HepG2 (cell line): ENCODE data around the gene YY1. TPM values are rescaled to one million over a fixed set of nuclear protein-coding genes. Genes with fewer than 3 reads are reported as not detected.

Experiments used
- ADNP ChIP-seq: sonication (generic); formaldehyde crosslinking; IDR thresholded peaks from 2 replicates; pipeline ENCODE4 v1.4.0; 2020; ENCODE audit warnings: missing genetic modification reagents
- ATAD3A ChIP-seq: sonication (generic); formaldehyde crosslinking; IDR thresholded peaks from 2 replicates; pipeline ENCODE4 v1.4.0; 2020; ENCODE audit warnings: missing genetic modification reagents
- ESRRA ChIP-seq: sonication (generic); formaldehyde crosslinking; IDR thresholded peaks from 2 replicates; pipeline ENCODE4 v1.5.1; 2020; ENCODE audit warnings: mild to moderate bottlenecking, low read depth, missing genetic modification reagents
- FOSL1 ChIP-seq: sonication (generic); formaldehyde crosslinking; IDR thresholded peaks from 2 replicates; pipeline ENCODE4 v1.9.0; 2021; ENCODE audit warnings: missing genetic modification reagents, borderline replicate concordance
- HNF4G ChIP-seq, 2 experiments: sonication (generic) in 1 of 2; formaldehyde crosslinking in 1 of 2; IDR thresholded peaks; 2 replicates each; pipeline versions ENCODE4 v1.4.0 to v1.6.1; 2011 to 2020; ENCODE audit warnings: borderline replicate concordance in 2 of 2, low read depth in 2 of 2, mild to moderate bottlenecking in 2 of 2, low read length in 1 of 2, missing genetic modification reagents in 1 of 2, moderate library complexity in 1 of 2
- IKZF1 ChIP-seq: fragments of 450-650 bp; IDR thresholded peaks from 2 replicates; pipeline ENCODE4 v1.7.1; 2016
- IRF2 ChIP-seq: IDR thresholded peaks from 2 replicates; pipeline ENCODE4 v1.6.1; 2018; ENCODE audit warnings: missing genetic modification reagents, missing compliant biosample characterization
- KLF9 ChIP-seq: IDR thresholded peaks from 2 replicates; pipeline ENCODE4 v1.6.1; 2016; ENCODE audit warnings: low read depth
- KMT2B ChIP-seq: IDR thresholded peaks from 2 replicates; pipeline ENCODE4 v1.6.1; 2016; ENCODE audit warnings: missing genetic modification reagents, missing compliant biosample characterization
- MAFG ChIP-seq: sonication (generic); formaldehyde crosslinking; IDR thresholded peaks from 2 replicates; pipeline ENCODE4 v1.5.1; 2020; ENCODE audit warnings: mild to moderate bottlenecking, missing genetic modification reagents
- MATR3 ChIP-seq: sonication (generic); formaldehyde crosslinking; IDR thresholded peaks from 2 replicates; pipeline ENCODE4 v1.4.0; 2020; ENCODE audit warnings: missing genetic modification reagents
- MXI1 ChIP-seq: IDR thresholded peaks from 3 replicates; pipeline ENCODE4 v1.6.1; 2012; ENCODE audit warnings: low read depth, low read length, inconsistent platforms, borderline replicate concordance
- NCOR1 ChIP-seq: fragments of 200-600 bp; sonication (generic); IDR thresholded peaks from 2 replicates; pipeline ENCODE4 v1.7.0; 2017; ENCODE audit warnings: antibody characterized with exemption, low read length, borderline replicate concordance
- RFXAP ChIP-seq: sonication (generic); formaldehyde crosslinking; IDR thresholded peaks from 2 replicates; pipeline ENCODE4 v1.4.0; 2020; ENCODE audit warnings: missing genetic modification reagents, borderline replicate concordance
- SALL2 ChIP-seq: sonication (generic); formaldehyde crosslinking; IDR thresholded peaks from 2 replicates; pipeline ENCODE4 v1.8.1; 2023; ENCODE audit warnings: mild to moderate bottlenecking, missing genetic modification reagents, inconsistent platforms
- SNRNP70 ChIP-seq: fragments of 200-400 bp; formaldehyde crosslinking; IDR thresholded peaks from 2 replicates; pipeline ENCODE4 v1.6.1; 2017; ENCODE audit warnings: mild to moderate bottlenecking, low read depth, low read length, moderate library complexity
- ZFP37 ChIP-seq: sonication (generic); formaldehyde crosslinking; IDR thresholded peaks from 2 replicates; pipeline ENCODE4 v1.4.0; 2020; ENCODE audit warnings: missing genetic modification reagents, borderline replicate concordance
- ZNF12 ChIP-seq: sonication (generic); formaldehyde crosslinking; IDR thresholded peaks from 2 replicates; pipeline ENCODE4 v1.5.0; 2020; ENCODE audit warnings: missing genetic modification reagents
- ZNF326 ChIP-seq: sonication (generic); formaldehyde crosslinking; IDR thresholded peaks from 2 replicates; pipeline ENCODE4 v1.4.0; 2020; ENCODE audit warnings: missing genetic modification reagents, borderline replicate concordance
- ZNF678 ChIP-seq: sonication (generic); formaldehyde crosslinking; IDR thresholded peaks from 2 replicates; pipeline ENCODE4 v1.4.0; 2020; ENCODE audit warnings: mild to moderate bottlenecking, missing genetic modification reagents
- ZNF839 ChIP-seq: sonication (generic); formaldehyde crosslinking; IDR thresholded peaks from 2 replicates; pipeline ENCODE4 v1.4.0; 2020; ENCODE audit warnings: missing genetic modification reagents, mild to moderate bottlenecking, borderline replicate concordance
- ZSCAN25 ChIP-seq: sonication (generic); formaldehyde crosslinking; IDR thresholded peaks from 2 replicates; pipeline ENCODE4 v1.8.0; 2022; ENCODE audit warnings: mild to moderate bottlenecking, missing genetic modification reagents
- polyA plus RNA-seq, 8 experiments: library from polyadenylated mRNA; depleted of rRNA in 3 of 8; stranded (reverse) in 7 of 8; unstranded in 1 of 8; fragments of >200 nt; fragmentation: Illumina TruSeq in 4 of 8; extraction: Trizol in 4 of 8; gene quantifications; 2 replicates each; pipeline versions ENCODE4 v1.2.1 to v1.2.3, GENCODE V29; 2011 to 2016; ENCODE audit warnings: low read depth in 4 of 8, missing spikeins in 1 of 8, mixed read lengths in 1 of 8; ENCODE audit not compliant: insufficient read depth in 1 of 8
- total RNA-seq, 5 experiments: library from RNA; depleted of rRNA; stranded (reverse); fragments of >200 nt; fragmentation: Illumina TruSeq; extraction: Trizol; gene quantifications; 2 replicates each; pipeline ENCODE4 v1.2.3, GENCODE V29; 2016; ENCODE audit warnings: low read depth in 1 of 5
- TF ChIP-seq, protein P1 (sequence below): sonication (generic); formaldehyde crosslinking; IDR thresholded peaks from 2 replicates; pipeline ENCODE4 v1.5.0; 2020; ENCODE audit warnings: missing genetic modification reagents
- TF ChIP-seq, protein P2 (sequence below): IDR thresholded peaks from 2 replicates; pipeline ENCODE4 v1.6.1; 2012; ENCODE audit warnings: low read depth, low read length, improper control_type of control experiment

The YY1 gene
- total and polyA plus RNA-seq, 2 of the 13 experiments (the other 11 are each of a cell fraction or from before 2014, with no cell fraction given) = 29.4 to 68.1 TPM

GRCh38 chr14:100221533-100222223, 17.3 kb upstream of the YY1 start (continued):
- TF ChIP-seq, protein P1, sequence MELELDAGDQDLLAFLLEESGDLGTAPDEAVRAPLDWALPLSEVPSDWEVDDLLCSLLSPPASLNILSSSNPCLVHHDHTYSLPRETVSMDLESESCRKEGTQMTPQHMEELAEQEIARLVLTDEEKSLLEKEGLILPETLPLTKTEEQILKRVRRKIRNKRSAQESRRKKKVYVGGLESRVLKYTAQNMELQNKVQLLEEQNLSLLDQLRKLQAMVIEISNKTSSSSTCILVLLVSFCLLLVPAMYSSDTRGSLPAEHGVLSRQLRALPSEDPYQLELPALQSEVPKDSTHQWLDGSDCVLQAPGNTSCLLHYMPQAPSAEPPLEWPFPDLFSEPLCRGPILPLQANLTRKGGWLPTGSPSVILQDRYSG (CRISPR knock-in tag) = no peak
- no peak for TF ChIP-seq ZNF326 (CRISPR knock-in tag)
- no peak for TF ChIP-seq ATAD3A (CRISPR knock-in tag)
- TF ChIP-seq ZNF839 (CRISPR knock-in tag) = no peak
- no peak for TF ChIP-seq NCOR1
- TF ChIP-seq IRF2 = no peak
- no peak for TF ChIP-seq SALL2 (CRISPR knock-in tag)
- no peak for TF ChIP-seq FOSL1 (CRISPR knock-in tag)
- TF ChIP-seq IKZF1 = no peak
- no peak for TF ChIP-seq SNRNP70
- TF ChIP-seq ZFP37 = no peak
- no peak for TF ChIP-seq ZNF678 (CRISPR knock-in tag)
- TF ChIP-seq, protein P2, sequence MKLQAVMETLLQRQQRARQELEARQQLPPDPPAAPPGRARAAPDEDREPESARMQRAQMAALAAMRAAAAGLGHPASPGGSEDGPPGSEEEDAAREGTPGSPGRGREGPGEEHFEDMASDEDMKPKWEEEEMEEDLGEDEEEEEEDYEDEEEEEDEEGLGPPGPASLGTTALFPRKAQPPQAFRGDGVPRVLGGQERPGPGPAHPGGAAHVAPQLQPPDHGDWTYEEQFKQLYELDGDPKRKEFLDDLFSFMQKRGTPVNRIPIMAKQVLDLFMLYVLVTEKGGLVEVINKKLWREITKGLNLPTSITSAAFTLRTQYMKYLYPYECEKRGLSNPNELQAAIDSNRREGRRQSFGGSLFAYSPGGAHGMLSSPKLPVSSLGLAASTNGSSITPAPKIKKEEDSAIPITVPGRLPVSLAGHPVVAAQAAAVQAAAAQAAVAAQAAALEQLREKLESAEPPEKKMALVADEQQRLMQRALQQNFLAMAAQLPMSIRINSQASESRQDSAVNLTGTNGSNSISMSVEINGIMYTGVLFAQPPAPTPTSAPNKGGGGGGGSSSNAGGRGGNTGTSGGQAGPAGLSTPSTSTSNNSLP = no peak
- TF ChIP-seq ADNP (CRISPR knock-in tag) = no peak
- TF ChIP-seq ESRRA = no peak
- no peak for TF ChIP-seq HNF4G (IDR thresholded peaks at IDR 0.05; ENCODE audit: borderline replicate concordance, low read depth, low read length)
- no peak for TF ChIP-seq HNF4G (CRISPR knock-in tag; IDR thresholded peaks at IDR 0.05; ENCODE audit: borderline replicate concordance, low read depth)
- no peak for TF ChIP-seq ZNF12 (CRISPR knock-in tag)
- no peak for TF ChIP-seq RFXAP (CRISPR knock-in tag)
- peak; percentile 47; the same call in 1 of the 2 replicates for TF ChIP-seq KLF9
- no peak for TF ChIP-seq MAFG (CRISPR knock-in tag)
- no peak for TF ChIP-seq MXI1
- 0 out of 2 replicates have a peak, but pooled peaks have one; percentile 31 for TF ChIP-seq KMT2B
- no peak for TF ChIP-seq ZSCAN25 (CRISPR knock-in tag)
- TF ChIP-seq MATR3 (CRISPR knock-in tag) = no peak
